GM12872 (cell line): ENCODE data around the gene RBP5.

Source experiments
- TF ChIP-seq, protein P1 (sequence below): IDR thresholded peaks from 3 replicates; pipeline ENCODE4 v1.5.1; 2011; ENCODE audit warnings: low read depth, mild to moderate bottlenecking, low read length, moderate library complexity; ENCODE audit not compliant: insufficient read depth

The RBP5 gene

GRCh38 chr12:7103837-7104584 lies 24.7 kb downstream of the RBP5 start:
- TF ChIP-seq, protein P1, sequence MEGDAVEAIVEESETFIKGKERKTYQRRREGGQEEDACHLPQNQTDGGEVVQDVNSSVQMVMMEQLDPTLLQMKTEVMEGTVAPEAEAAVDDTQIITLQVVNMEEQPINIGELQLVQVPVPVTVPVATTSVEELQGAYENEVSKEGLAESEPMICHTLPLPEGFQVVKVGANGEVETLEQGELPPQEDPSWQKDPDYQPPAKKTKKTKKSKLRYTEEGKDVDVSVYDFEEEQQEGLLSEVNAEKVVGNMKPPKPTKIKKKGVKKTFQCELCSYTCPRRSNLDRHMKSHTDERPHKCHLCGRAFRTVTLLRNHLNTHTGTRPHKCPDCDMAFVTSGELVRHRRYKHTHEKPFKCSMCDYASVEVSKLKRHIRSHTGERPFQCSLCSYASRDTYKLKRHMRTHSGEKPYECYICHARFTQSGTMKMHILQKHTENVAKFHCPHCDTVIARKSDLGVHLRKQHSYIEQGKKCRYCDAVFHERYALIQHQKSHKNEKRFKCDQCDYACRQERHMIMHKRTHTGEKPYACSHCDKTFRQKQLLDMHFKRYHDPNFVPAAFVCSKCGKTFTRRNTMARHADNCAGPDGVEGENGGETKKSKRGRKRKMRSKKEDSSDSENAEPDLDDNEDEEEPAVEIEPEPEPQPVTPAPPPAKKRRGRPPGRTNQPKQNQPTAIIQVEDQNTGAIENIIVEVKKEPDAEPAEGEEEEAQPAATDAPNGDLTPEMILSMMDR: no peak

GRCh38 chr12:7102582-7102981 lies 26.1 kb downstream of the RBP5 start:
- TF ChIP-seq, protein P1: no peak

DNA sequence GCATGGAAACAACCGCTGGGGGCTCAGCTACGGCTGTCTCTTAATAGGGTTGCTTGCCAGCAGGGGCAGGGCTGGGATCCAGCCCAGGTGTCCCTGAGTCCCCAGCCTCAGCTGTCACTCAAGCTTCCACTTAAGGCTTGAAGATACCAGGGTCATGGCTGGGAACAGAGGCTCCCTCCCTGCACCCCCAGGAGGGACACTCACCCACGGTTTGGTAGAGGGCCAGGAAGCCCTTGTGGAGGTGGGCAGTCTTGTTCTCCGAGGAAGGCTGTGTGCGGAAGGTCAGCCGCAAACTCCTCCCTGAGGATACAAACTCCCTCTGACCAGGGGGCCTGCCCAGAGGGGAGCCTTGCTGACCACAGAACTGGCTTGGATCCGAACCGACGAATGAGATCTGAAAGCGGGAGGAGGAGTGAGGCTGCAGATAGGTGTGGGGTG lies 27.0 kb downstream of the RBP5 start:
- TF ChIP-seq, protein P1: no peak

DNA sequence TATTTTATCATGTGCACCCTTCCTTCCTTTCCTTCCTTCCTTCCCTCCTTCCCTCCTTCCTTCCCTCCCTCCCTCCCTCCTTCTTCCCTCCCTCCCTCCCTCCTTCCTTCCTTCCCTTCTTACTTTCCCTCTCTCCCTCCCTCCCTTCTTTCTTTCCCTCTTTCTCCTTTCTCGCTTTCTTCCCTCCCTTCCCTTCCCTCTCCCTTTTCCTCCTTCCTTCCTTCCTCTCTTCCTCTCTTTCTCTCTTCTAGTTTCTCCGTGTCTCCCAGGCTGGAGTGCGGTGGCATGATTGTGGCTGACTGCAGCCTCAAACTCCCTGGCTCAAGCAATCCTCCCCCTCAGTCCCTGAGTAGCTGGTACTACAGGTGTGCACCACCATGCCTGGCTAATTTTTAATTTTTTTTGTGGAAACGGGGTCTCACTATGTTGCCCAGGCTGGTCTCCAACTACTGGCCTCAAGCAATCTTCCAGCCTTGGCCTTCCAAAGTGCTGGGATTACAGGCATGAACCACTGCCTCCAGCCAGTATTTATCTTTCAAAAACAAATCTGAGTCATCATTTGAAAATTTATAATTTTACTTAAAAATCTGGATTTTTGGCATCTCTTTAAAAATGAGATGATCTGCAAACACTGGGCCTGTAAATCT lies 27.5 kb downstream of the RBP5 start:
- TF ChIP-seq, protein P1: no peak

GRCh38 chr12:7100239-7100638 lies 28.4 kb downstream of the RBP5 start:
- TF ChIP-seq, protein P1: no peak

DNA sequence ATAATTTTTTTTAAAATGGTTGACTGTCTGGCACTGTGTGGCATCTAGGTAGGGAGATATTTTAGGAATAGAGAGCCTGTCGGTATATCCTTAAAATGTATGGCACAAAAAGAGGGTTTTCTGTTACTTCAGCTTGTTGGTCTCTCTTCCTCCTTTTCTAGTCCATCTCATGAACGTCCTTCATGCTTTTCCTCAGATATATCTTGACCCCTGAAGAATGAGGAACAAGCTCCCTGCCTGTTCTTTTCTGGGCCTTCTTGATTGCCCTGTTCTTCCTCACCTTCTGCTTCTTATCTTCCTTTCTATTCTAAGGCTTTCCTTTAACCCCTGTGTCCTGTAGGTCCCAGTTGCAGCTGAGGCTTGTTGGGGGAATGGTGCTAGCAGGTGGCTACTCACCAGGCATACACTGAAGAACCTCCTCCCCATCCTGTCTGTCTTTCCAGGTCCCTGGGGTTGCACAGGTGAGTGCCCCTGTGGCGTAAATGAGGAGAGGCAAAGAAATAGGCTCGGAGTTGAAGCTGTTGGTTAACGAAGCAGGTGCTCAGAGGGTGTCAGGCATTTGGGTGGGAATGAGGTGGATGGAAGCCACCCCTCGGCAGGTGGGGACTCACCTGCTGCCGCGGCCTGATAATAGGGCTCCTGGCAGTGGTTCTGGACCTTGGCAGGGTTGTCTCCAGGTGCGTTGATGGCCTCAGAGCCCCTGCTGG lies 29.2 kb downstream of the RBP5 start:
- TF ChIP-seq, protein P1: no peak

GRCh38 chr12:7096979-7097378 lies 31.7 kb downstream of the RBP5 start:
- TF ChIP-seq, protein P1: no peak
